HEK293 (cell line): Measurements from ENCODE around the gene RPL22.

Experiments
- CTCF ChIA-PET: fragments of 350-600 bp; formaldehyde crosslinking; extraction: SDS; loops from one replicate; lab custom pipeline; 2021; ENCODE audit warnings: antibody characterized with exemption; lab: Yijun Ruan, JAX
- POLR2A ChIA-PET: fragments of 300-600 bp; formaldehyde crosslinking; extraction: SDS; loops from one replicate; lab custom pipeline; 2020; ENCODE audit warnings: antibody characterized with exemption, inconsistent platforms; lab: Yijun Ruan, JAX
- H3K27ac ChIP-seq: fragments of 200-500 bp; sonication (Bioruptor generic); 2 replicates; pipeline ENCODE4 v1.5.1; 2014; ENCODE audit warnings: low read depth, low read length, control low read depth, inconsistent platforms; ENCODE audit errors: extremely low read depth
- H3K36me3 ChIP-seq, 2 experiments: fragments of 200-500 bp in 1 of 2; sonication (Bioruptor generic) in 1 of 2; 1 replicate in 1 of 2; 2 replicates in 1 of 2; pipeline ENCODE4 v1.5.1; 2014 to 2017; ENCODE audit warnings: inconsistent platforms in 2 of 2, low read length in 2 of 2; ENCODE audit not compliant: control insufficient read depth in 2 of 2, insufficient read depth in 1 of 2
- H3K4me1 ChIP-seq: fragments of 200-500 bp; sonication (Bioruptor generic); 2 replicates; pipeline ENCODE4 v1.5.1; 2014; ENCODE audit warnings: mild to moderate bottlenecking, low read length, inconsistent platforms; ENCODE audit not compliant: control insufficient read depth, insufficient read depth
- H3K4me3 ChIP-seq: 2 replicates; pipeline ENCODE4 v1.5.1; 2011; ENCODE audit warnings: low read depth, mild to moderate bottlenecking, control low read depth, low read length, moderate library complexity
- H3K9me3 ChIP-seq: fragments of 200-500 bp; sonication (Bioruptor generic); 2 replicates; pipeline ENCODE4 v1.5.1; 2014; ENCODE audit warnings: low read depth, low read length, inconsistent platforms; ENCODE audit not compliant: control insufficient read depth, insufficient read depth
- GLI2 ChIP-seq: fragments of 450-650 bp; formaldehyde crosslinking; IDR thresholded peaks from 2 replicates; pipeline ENCODE4; 2017; ENCODE audit warnings: missing biosample characterization, missing genetic modification characterization, low read depth, borderline replicate concordance
- KLF1 ChIP-seq: fragments of 450-650 bp; formaldehyde crosslinking; IDR thresholded peaks from 2 replicates; pipeline ENCODE4 v1.5.1; 2016; ENCODE audit warnings: missing biosample characterization, missing genetic modification characterization
- MZF1 ChIP-seq: fragments of 450-650 bp; formaldehyde crosslinking; IDR thresholded peaks from 2 replicates; pipeline ENCODE4 v1.5.1; 2017; ENCODE audit warnings: missing biosample characterization, missing genetic modification characterization, borderline replicate concordance
- PRDM4 ChIP-seq: fragments of 450-650 bp; formaldehyde crosslinking; IDR thresholded peaks from 2 replicates; pipeline ENCODE4 v1.5.1; 2017; ENCODE audit warnings: missing biosample characterization, missing genetic modification characterization
- SCRT1 ChIP-seq: fragments of 450-650 bp; formaldehyde crosslinking; IDR thresholded peaks from 2 replicates; pipeline ENCODE4 v1.5.1; 2016; ENCODE audit warnings: missing biosample characterization, missing genetic modification characterization, borderline replicate concordance
- TSHZ1 ChIP-seq: fragments of 450-650 bp; formaldehyde crosslinking; IDR thresholded peaks from 2 replicates; pipeline ENCODE4 v1.5.1; 2016; ENCODE audit warnings: missing biosample characterization, missing genetic modification characterization, borderline replicate concordance
- ZBTB1 ChIP-seq: fragments of 450-650 bp; formaldehyde crosslinking; IDR thresholded peaks from 2 replicates; pipeline ENCODE4 v1.5.1; 2016; ENCODE audit warnings: missing biosample characterization, missing genetic modification characterization
- ZFP37 ChIP-seq: fragments of 450-650 bp; formaldehyde crosslinking; IDR thresholded peaks from 2 replicates; pipeline ENCODE4 v1.5.1; 2016; ENCODE audit warnings: missing biosample characterization, missing genetic modification characterization
- ZNF157 ChIP-seq: fragments of 450-650 bp; formaldehyde crosslinking; IDR thresholded peaks from 2 replicates; pipeline ENCODE4 v1.5.1; 2016; ENCODE audit warnings: missing biosample characterization, missing genetic modification characterization
- ZNF16 ChIP-seq: fragments of 450-650 bp; formaldehyde crosslinking; IDR thresholded peaks from 2 replicates; pipeline ENCODE4 v1.5.1; 2016; ENCODE audit warnings: low read depth, missing biosample characterization, missing genetic modification characterization
- ZNF324 ChIP-seq: fragments of 450-650 bp; formaldehyde crosslinking; IDR thresholded peaks from 2 replicates; pipeline ENCODE4 v1.5.1; 2016; ENCODE audit warnings: missing biosample characterization, missing genetic modification characterization
- ZNF335 ChIP-seq: fragments of 450-650 bp; formaldehyde crosslinking; conservative IDR thresholded peaks from 2 replicates; pipeline ENCODE4 v1.5.1; 2016; ENCODE audit warnings: missing biosample characterization, missing genetic modification characterization
- ZNF449 ChIP-seq: fragments of 450-650 bp; formaldehyde crosslinking; IDR thresholded peaks from 2 replicates; pipeline ENCODE4 v1.5.1; 2017; ENCODE audit warnings: missing biosample characterization, mild to moderate bottlenecking, missing genetic modification characterization, moderate library complexity
- ZNF596 ChIP-seq: fragments of 450-650 bp; IDR thresholded peaks from 2 replicates; pipeline ENCODE4 v1.5.0; 2018; ENCODE audit warnings: missing biosample characterization, mild to moderate bottlenecking, missing genetic modification characterization, moderate library complexity
- ZNF777 ChIP-seq: fragments of 450-650 bp; formaldehyde crosslinking; IDR thresholded peaks from 2 replicates; pipeline ENCODE4 v1.5.1; 2017; ENCODE audit warnings: missing biosample characterization, missing genetic modification characterization, borderline replicate concordance

Gene RPL22

GRCh38 chr1:6239950-6240768 lies 40.8 kb upstream of the RPL22 start:
- H3K36me3 ChIP-seq, result no peaks in the 10 kb centered on the region
- CTCF ChIA-PET, result interaction anchor here (0.6 to 2.8 kb wide), 3 partner anchors 103 to 176 kb away, joined by 3 to 14 read pairs (median 6); no protein-coding TSS in a partner anchor

GRCh38 chr1:6239213-6239752 lies 39.9 kb upstream of the RPL22 start:
- TF ChIP-seq PRDM4 (no peak), ZNF16 (tag by site-specific recombination) (no peak), ZNF449 (tag by site-specific recombination) (no peak), ZNF335 (tag by site-specific recombination) (peak; percentile 60), ZNF596 (tag by site-specific recombination) (no peak)
- POLR2A ChIA-PET, result interaction anchor here (1.0 kb wide), 1 partner anchor 15 kb away, joined by 3 read pairs; no protein-coding TSS in a partner anchor
- CTCF ChIA-PET, result interaction anchor here (0.6 to 2.8 kb wide), 19 partner anchors 7 to 247 kb away, joined by 3 to 14 read pairs (median 5); partner anchors contain the start of gene RNF207
- H3K4me1 ChIP-seq, result no peaks in the 10 kb centered on the region; the same call in 1 of the 2 replicates
- H3K36me3 ChIP-seq, result peaks cover 0 to 4% of the 10 kb centered on the region in 2 experiments; a peak in 1 of 3 replicates
- no peak overlapping the region for H3K27ac ChIP-seq
- no peak overlapping the region for H3K4me3 ChIP-seq
- H3K9me3 ChIP-seq, result no peaks in the 10 kb centered on the region

More at GRCh38 chr1:6239950-6240768, 40.8 kb upstream of the RPL22 start:
- no peaks in the 10 kb centered on the region for H3K9me3 ChIP-seq
- H3K4me3 ChIP-seq, result no peak overlapping the region
- POLR2A ChIA-PET, result no interaction called here
- TF ChIP-seq ZNF157, result no peak
- TF ChIP-seq KLF1 (tag by site-specific recombination), result no peak
- TF ChIP-seq MZF1 (tag by site-specific recombination), result no peak
- no peak for TF ChIP-seq ZNF16 (tag by site-specific recombination)
- no peak for TF ChIP-seq ZNF324 (tag by site-specific recombination)
- no peak for TF ChIP-seq GLI2
- TF ChIP-seq TSHZ1, result no peak
- TF ChIP-seq SCRT1 (tag by site-specific recombination), result no peak
- TF ChIP-seq ZBTB1 (tag by site-specific recombination), result no peak
- TF ChIP-seq ZNF777 (tag by site-specific recombination), result no peak
- TF ChIP-seq ZFP37 (tag by site-specific recombination), result no peak
- H3K4me1 ChIP-seq, result no peaks in the 10 kb centered on the region; the same call in 1 of the 2 replicates
- no peak overlapping the region for H3K27ac ChIP-seq
